NT2/D1 (cell line): ENCODE measurements around the gene TCN2.

Experiments used
- YY1 ChIP-seq: IDR thresholded peaks from 2 replicates; pipeline ENCODE4 v1.6.1; 2011; ENCODE audit not compliant: insufficient read length, insufficient read depth
- ZNF274 ChIP-seq: IDR thresholded peaks from 2 replicates; pipeline ENCODE4 v1.6.1; 2011; ENCODE audit warnings: mild to moderate bottlenecking, low read depth, low read length

GRCh38 chr22:30673136-30673535 is 66.2 kb downstream of the TCN2 start:
- TF ChIP-seq ZNF274 (no peak), YY1 (no peak)
